MCF 10A (cell line): ENCODE results near the gene CRACDL. TPM values are rescaled to one million over a fixed set of nuclear protein-coding genes. Genes with fewer than 3 reads are reported as not detected.

Source experiments
- BruUV-seq: library from RNA; stranded (reverse); fragments of 400-500 nt; replicated peaks from 2 replicates; lab custom pipeline; 2021; lab: Mats Ljungman, UMichigan
- CTCF ChIA-PET: fragments of 300-600 bp; sonication (Branson Sonifier 250); formaldehyde crosslinking; extraction: SDS; loops from one replicate; lab custom pipeline; 2021; ENCODE audit warnings: antibody characterized with exemption, inconsistent platforms; lab: Yijun Ruan, JAX
- POLR2A ChIA-PET: fragments of 300-600, 350-650 bp; sonication (Branson Sonifier 250); formaldehyde crosslinking; extraction: SDS; loops from one replicate; lab custom pipeline; 2020; ENCODE audit warnings: antibody characterized with exemption, inconsistent platforms; lab: Yijun Ruan, JAX
- DNase-seq: peaks from one replicate; pipeline ENCODE4 v3.0.0-alpha.2; 2018; ENCODE audit not compliant: unreplicated experiment
- H3K27ac Mint-ChIP-seq: one replicate; pipeline ENCODE4 v1.8.0; 2022; ENCODE audit warnings: mild to moderate bottlenecking, low read depth, mixed read lengths; ENCODE audit not compliant: unreplicated experiment
- H3K27me3 Mint-ChIP-seq: one replicate; pipeline ENCODE4 v1.8.0; 2022; ENCODE audit warnings: mixed read lengths; ENCODE audit not compliant: insufficient read depth, unreplicated experiment
- H3K36me3 Mint-ChIP-seq: one replicate; pipeline ENCODE4 v1.8.0; 2022; ENCODE audit warnings: mild to moderate bottlenecking, moderate library complexity, mixed read lengths; ENCODE audit not compliant: insufficient read depth, unreplicated experiment
- H3K4me1 Mint-ChIP-seq: one replicate; pipeline ENCODE4 v1.8.0; 2022; ENCODE audit warnings: mixed read lengths; ENCODE audit not compliant: insufficient read depth, unreplicated experiment
- H3K4me3 Mint-ChIP-seq: one replicate; pipeline ENCODE4 v1.8.0; 2022; ENCODE audit warnings: mild to moderate bottlenecking, moderate library complexity, mixed read lengths; ENCODE audit not compliant: unreplicated experiment
- H3K9me3 Mint-ChIP-seq: one replicate; pipeline ENCODE4 v1.8.0; 2022; ENCODE audit warnings: mixed read lengths; ENCODE audit not compliant: unreplicated experiment
- intact Hi-C: fragments of 100-400 bp; cut with micrococcal nuclease; formaldehyde crosslinking; loops from 2 replicates; pipeline ENCODE4 v1.14.1; 2022
- total RNA-seq: library from RNA; stranded (reverse); gene quantifications from 2 replicates; pipeline ENCODE4 v1.2.3, GENCODE V29; 2022
- TF ChIP-seq, protein P1 (sequence below): fragments of 200-600 bp; IDR thresholded peaks from one replicate; pipeline ENCODE4 v1.8.0; 2022; ENCODE audit warnings: antibody characterized with exemption, mild to moderate bottlenecking; ENCODE audit not compliant: unreplicated experiment

Gene CRACDL
- total RNA-seq, 1 experiment from 2014 or later = 12.9 TPM

DNA sequence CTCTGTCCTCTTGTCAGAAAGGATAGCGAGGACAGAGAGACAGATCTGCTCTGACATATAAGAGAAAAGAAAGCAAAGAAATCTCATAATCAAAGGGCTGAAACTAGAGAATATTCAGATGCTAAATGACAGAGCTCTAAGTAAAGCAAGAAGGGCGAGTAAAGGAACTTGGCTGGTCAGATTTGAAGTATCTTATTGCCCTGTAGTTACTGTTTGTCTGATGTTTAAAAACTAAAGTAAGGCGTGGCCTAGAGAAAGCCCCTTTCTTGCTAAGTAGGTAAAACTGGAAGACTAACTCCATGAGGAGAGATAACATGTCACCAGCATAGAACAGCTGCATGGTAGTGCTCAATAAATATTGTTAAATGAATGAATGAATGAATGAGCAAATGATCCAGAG lies 70.0 kb downstream of the CRACDL start:
- Mint-ChIP-seq H3K4me3 (peak overlapping the region; percentile 65), H3K27ac (peak overlapping the region; percentile 81), H3K4me1 (peaks cover 42% of the 10 kb centered on the region), H3K36me3 (peaks cover 12% of the 10 kb centered on the region), H3K9me3 (peaks cover 14% of the 10 kb centered on the region), H3K27me3 (no peaks in the 10 kb centered on the region)
- ChIA-PET CTCF (interaction anchor here (0.6 to 1.9 kb wide), 5 partner anchors 11 to 60 kb away, joined by 3 to 5 read pairs (median 4); no protein-coding TSS in a partner anchor), POLR2A (interaction anchor here (0.6 to 6.8 kb wide), 8 partner anchors 26 to 517 kb away, joined by 3 to 68 read pairs (median 5); partner anchors contain the start of gene UNC50)
- TF ChIP-seq, protein P1, sequence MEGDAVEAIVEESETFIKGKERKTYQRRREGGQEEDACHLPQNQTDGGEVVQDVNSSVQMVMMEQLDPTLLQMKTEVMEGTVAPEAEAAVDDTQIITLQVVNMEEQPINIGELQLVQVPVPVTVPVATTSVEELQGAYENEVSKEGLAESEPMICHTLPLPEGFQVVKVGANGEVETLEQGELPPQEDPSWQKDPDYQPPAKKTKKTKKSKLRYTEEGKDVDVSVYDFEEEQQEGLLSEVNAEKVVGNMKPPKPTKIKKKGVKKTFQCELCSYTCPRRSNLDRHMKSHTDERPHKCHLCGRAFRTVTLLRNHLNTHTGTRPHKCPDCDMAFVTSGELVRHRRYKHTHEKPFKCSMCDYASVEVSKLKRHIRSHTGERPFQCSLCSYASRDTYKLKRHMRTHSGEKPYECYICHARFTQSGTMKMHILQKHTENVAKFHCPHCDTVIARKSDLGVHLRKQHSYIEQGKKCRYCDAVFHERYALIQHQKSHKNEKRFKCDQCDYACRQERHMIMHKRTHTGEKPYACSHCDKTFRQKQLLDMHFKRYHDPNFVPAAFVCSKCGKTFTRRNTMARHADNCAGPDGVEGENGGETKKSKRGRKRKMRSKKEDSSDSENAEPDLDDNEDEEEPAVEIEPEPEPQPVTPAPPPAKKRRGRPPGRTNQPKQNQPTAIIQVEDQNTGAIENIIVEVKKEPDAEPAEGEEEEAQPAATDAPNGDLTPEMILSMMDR = no peak
- intact Hi-C loops = loop anchor here (5.0 kb wide), 1 partner anchor 201 kb away; no protein-coding TSS in a partner anchor
- DNase-seq = no peak
- no TSS peak for BruUV-seq

GRCh38 chr2:98861601-98862000 lies 74.4 kb downstream of the CRACDL start:
- CTCF ChIA-PET = no interaction called here
- Mint-ChIP-seq H3K9me3 (peaks cover 30% of the 10 kb centered on the region), H3K4me1 (peaks cover 20% of the 10 kb centered on the region), H3K36me3 (peaks cover 12% of the 10 kb centered on the region), H3K27me3 (no peaks in the 10 kb centered on the region), H3K4me3 (no peak overlapping the region), H3K27ac (no peak overlapping the region)
- POLR2A ChIA-PET = interaction anchor here (0.8 kb wide), 1 partner anchor 8 kb away, joined by 4 read pairs; no protein-coding TSS in a partner anchor
- no TSS peak for BruUV-seq
- intact Hi-C loops = no loop called here
- TF ChIP-seq, protein P1 = no peak
- no peak for DNase-seq

GRCh38 chr2:98859323-98859722 lies 76.7 kb downstream of the CRACDL start:
- Mint-ChIP-seq H3K27ac (no peak overlapping the region), H3K36me3 (peaks cover 12% of the 10 kb centered on the region), H3K4me1 (peaks cover 5% of the 10 kb centered on the region), H3K27me3 (no peaks in the 10 kb centered on the region), H3K9me3 (peaks cover 43% of the 10 kb centered on the region), H3K4me3 (no peak overlapping the region)
- no peak for DNase-seq
- POLR2A ChIA-PET = interaction anchor here (1.2 kb wide), 1 partner anchor 17 kb away, joined by 4 read pairs; no protein-coding TSS in a partner anchor
- CTCF ChIA-PET = no interaction called here
- TF ChIP-seq, protein P1 = no peak
- intact Hi-C loops = no loop called here
- BruUV-seq = no TSS peak

DNA sequence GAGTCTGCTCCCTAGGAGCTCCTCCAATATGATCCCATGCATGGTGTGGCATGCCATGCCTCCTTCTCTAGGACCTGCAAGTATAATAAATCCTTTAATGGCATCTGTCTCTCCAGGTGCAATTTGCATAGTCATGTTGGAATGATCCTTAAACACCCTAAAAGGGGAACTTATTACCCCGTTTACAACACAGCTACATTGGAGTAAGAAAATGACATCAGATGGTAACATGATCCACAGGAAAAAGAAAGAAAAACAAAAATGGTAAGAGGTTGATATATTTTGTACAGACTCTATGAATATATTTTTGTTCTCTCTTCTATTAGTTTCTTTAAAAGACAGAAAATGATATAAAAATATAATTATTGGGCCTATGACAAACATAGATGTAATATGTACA lies 79.0 kb downstream of the CRACDL start:
- ChIA-PET CTCF (interaction anchor here (1.1 kb wide), 1 partner anchor 9 kb away, joined by 4 read pairs; no protein-coding TSS in a partner anchor), POLR2A (no interaction called here)
- intact Hi-C loops = no loop called here
- DNase-seq = no peak
- no peaks in the 10 kb centered on the region for H3K4me1 Mint-ChIP-seq
- BruUV-seq = no TSS peak
- H3K4me3 Mint-ChIP-seq = no peak overlapping the region
- peaks cover 5% of the 10 kb centered on the region for H3K36me3 Mint-ChIP-seq
- H3K27me3 Mint-ChIP-seq = no peaks in the 10 kb centered on the region
- no peak overlapping the region for H3K27ac Mint-ChIP-seq
- TF ChIP-seq, protein P1 = no peak
- H3K9me3 Mint-ChIP-seq = peaks cover 33% of the 10 kb centered on the region
